Dendritic cell treated with granulocyte-macrophage colony-stimulating factor and Interleukin-4, amounts not matched to agents 40 ng/mL and 50 ng/mL, for 4 days (primary cell): ENCODE measurements around the gene ZNF610.
A peak's percentile ranks its signal among the peaks of the same experiment; 100 is the strongest.
"Not testable (repeated sequence)": the region's sequence is repeated elsewhere in the genome, so short reads cannot be mapped to it uniquely, and the experiment has no call there.

ENCODE experiments used
- H3K27ac Mint-ChIP-seq: one replicate; pipeline ENCODE4 v1.8.0; 2022; ENCODE audit warnings: mild to moderate bottlenecking, mixed read lengths
- H3K27me3 Mint-ChIP-seq: one replicate; pipeline ENCODE4 v1.8.0; 2022; ENCODE audit warnings: mild to moderate bottlenecking, mixed read lengths
- H3K36me3 Mint-ChIP-seq: one replicate; pipeline ENCODE4 v1.8.0; 2022; ENCODE audit warnings: low read depth, mixed read lengths
- H3K4me1 Mint-ChIP-seq: one replicate; pipeline ENCODE4 v1.8.0; 2022; ENCODE audit warnings: low read depth, mixed read lengths
- H3K4me3 Mint-ChIP-seq: one replicate; pipeline ENCODE4 v1.8.0; 2022; ENCODE audit warnings: mild to moderate bottlenecking, moderate library complexity, mixed read lengths
- H3K9me3 Mint-ChIP-seq: one replicate; pipeline ENCODE4 v1.8.0; 2022; ENCODE audit warnings: mixed read lengths
- intact Hi-C: fragments of 100-400 bp; cut with micrococcal nuclease; formaldehyde crosslinking; loops from one replicate; pipeline ENCODE4 v1.15.0; 2022

The ZNF610 gene

GRCh38 chr19:52336117-52336790 lies at the start of gene ZNF610:
ZNF610 (plus strand) TSS chr19:52336243; CDS start chr19:52349173, 12,930 bp downstream.
- Mint-ChIP-seq H3K9me3 (peaks cover 85% of the 10 kb centered on the region), H3K27me3 (peaks cover 6% of the 10 kb centered on the region), H3K4me3 (peak within 1 kb of the TSS; percentile 82), H3K36me3 (peaks cover 26% of the 10 kb centered on the region), H3K4me1 (peaks cover 12% of the 10 kb centered on the region), H3K27ac (peak within 1 kb of the TSS; percentile 86)
- intact Hi-C loops, result no loop called here

GRCh38 chr19:52286256-52286655 lies 49.8 kb upstream of the ZNF610 start:
- Mint-ChIP-seq H3K36me3 (peaks cover 100% of the 10 kb centered on the region), H3K27ac (no peak overlapping the region), H3K9me3 (peaks cover 94% of the 10 kb centered on the region), H3K27me3 (no peaks in the 10 kb centered on the region), H3K4me3 (no peak overlapping the region), H3K4me1 (no peaks in the 10 kb centered on the region)
- intact Hi-C loops, result no loop called here

- H3K27ac Mint-ChIP-seq, result no peak overlapping the region
- peaks cover 69% of the 10 kb centered on the region for H3K36me3 Mint-ChIP-seq
- no peak overlapping the region for H3K4me3 Mint-ChIP-seq
- no peaks in the 10 kb centered on the region for H3K4me1 Mint-ChIP-seq
- no peaks in the 10 kb centered on the region for H3K27me3 Mint-ChIP-seq
- intact Hi-C loops, result no loop called here
- peaks cover 75% of the 10 kb centered on the region for H3K9me3 Mint-ChIP-seq
Observed at GRCh38 chr19:52291781-52292180, 44.3 kb upstream of the ZNF610 start.

GRCh38 chr19:52292946-52293345 lies 43.1 kb upstream of the ZNF610 start:
- H3K4me3 Mint-ChIP-seq, H3K4me1 Mint-ChIP-seq, H3K27ac Mint-ChIP-seq, H3K27me3 Mint-ChIP-seq, intact Hi-C loops: not testable (repeated sequence)
- H3K36me3 Mint-ChIP-seq, result peaks cover 68% of the 10 kb centered on the region
- H3K9me3 Mint-ChIP-seq, result peaks cover 66% of the 10 kb centered on the region

GRCh38 chr19:52296400-52296772 lies 39.7 kb upstream of the ZNF610 start:
- Mint-ChIP-seq H3K27ac (peak overlapping the region; percentile 91), H3K36me3 (peaks cover 66% of the 10 kb centered on the region), H3K4me3 (peak overlapping the region; percentile 79), H3K4me1 (peaks cover 18% of the 10 kb centered on the region), H3K9me3 (peaks cover 69% of the 10 kb centered on the region), H3K27me3 (no peaks in the 10 kb centered on the region)
- intact Hi-C loops, result loop anchor here (2.0 kb wide), 1 partner anchor 28 kb away; the partner anchor contains the start of gene ZNF766

- intact Hi-C loops, result loop anchor here (2.0 kb wide), 1 partner anchor 28 kb away; the partner anchor contains the start of gene ZNF766
- H3K4me1 Mint-ChIP-seq, result peaks cover 18% of the 10 kb centered on the region
- H3K36me3 Mint-ChIP-seq, result peaks cover 66% of the 10 kb centered on the region
- peak within 1 kb of the TSS; percentile 86 for H3K4me3 Mint-ChIP-seq
- H3K9me3 Mint-ChIP-seq, result peaks cover 69% of the 10 kb centered on the region
- H3K27me3 Mint-ChIP-seq, result no peaks in the 10 kb centered on the region
- H3K27ac Mint-ChIP-seq, result peak within 1 kb of the TSS; percentile 91
Observed at GRCh38 chr19:52296773-52297600, 39.1 kb upstream of the ZNF610 start, which contains the start of gene ZNF480. ZNF480 (plus strand) TSS chr19:52297169; CDS start chr19:52300413, 3,244 bp downstream.

GRCh38 chr19:52297601-52298364 lies 38.3 kb upstream of the ZNF610 start:
- peak overlapping the region; percentile 86 for H3K4me3 Mint-ChIP-seq
- peaks cover 69% of the 10 kb centered on the region for H3K9me3 Mint-ChIP-seq
- H3K4me1 Mint-ChIP-seq, result peaks cover 18% of the 10 kb centered on the region
- peaks cover 68% of the 10 kb centered on the region for H3K36me3 Mint-ChIP-seq
- no peaks in the 10 kb centered on the region for H3K27me3 Mint-ChIP-seq
- peak overlapping the region; percentile 91 for H3K27ac Mint-ChIP-seq
- intact Hi-C loops, result loop anchor here (2.0 kb wide), 1 partner anchor 29 kb away; the partner anchor contains the start of gene ZNF766

- intact Hi-C loops, result no loop called here
- Mint-ChIP-seq H3K36me3 (peaks cover 97% of the 10 kb centered on the region), H3K9me3 (peaks cover 98% of the 10 kb centered on the region), H3K4me1 (no peaks in the 10 kb centered on the region), H3K27me3 (no peaks in the 10 kb centered on the region), H3K4me3 (no peak overlapping the region), H3K27ac (no peak overlapping the region)
Observed at GRCh38 chr19:52307275-52307674, 28.8 kb upstream of the ZNF610 start.

- Mint-ChIP-seq H3K36me3 (peaks cover 63% of the 10 kb centered on the region), H3K27me3 (no peaks in the 10 kb centered on the region), H3K9me3 (peaks cover 99% of the 10 kb centered on the region), H3K4me3 (no peak overlapping the region), H3K4me1 (no peaks in the 10 kb centered on the region), H3K27ac (no peak overlapping the region)
- intact Hi-C loops, result no loop called here
Observed at GRCh38 chr19:52322429-52322828, 13.6 kb upstream of the ZNF610 start.

GRCh38 chr19:52331757-52332156 lies 4.3 kb upstream of the ZNF610 start:
- no peak overlapping the region for H3K27ac Mint-ChIP-seq
- H3K4me3 Mint-ChIP-seq, result no peak overlapping the region
- peaks cover 72% of the 10 kb centered on the region for H3K9me3 Mint-ChIP-seq
- intact Hi-C loops, result no loop called here
- H3K27me3 Mint-ChIP-seq, result peaks cover under 1% of the 10 kb centered on the region
- peaks cover 4% of the 10 kb centered on the region for H3K4me1 Mint-ChIP-seq
- H3K36me3 Mint-ChIP-seq, result peaks cover 11% of the 10 kb centered on the region

- Mint-ChIP-seq H3K9me3 (peaks cover 85% of the 10 kb centered on the region), H3K36me3 (peaks cover 26% of the 10 kb centered on the region), H3K4me1 (peaks cover 12% of the 10 kb centered on the region), H3K27me3 (peaks cover 6% of the 10 kb centered on the region), H3K4me3 (peak overlapping the region; percentile 82), H3K27ac (peak overlapping the region; percentile 86)
- intact Hi-C loops, result no loop called here
Observed at GRCh38 chr19:52335768-52336116, 301 bp upstream of the ZNF610 start.

GRCh38 chr19:52336791-52337381 lies 843 bp downstream of the ZNF610 start:
- Mint-ChIP-seq H3K27ac (peak overlapping the region; percentile 86), H3K9me3 (peaks cover 80% of the 10 kb centered on the region), H3K36me3 (peaks cover 26% of the 10 kb centered on the region), H3K4me1 (peaks cover 12% of the 10 kb centered on the region), H3K4me3 (peak overlapping the region; percentile 82), H3K27me3 (peaks cover 6% of the 10 kb centered on the region)
- intact Hi-C loops, result no loop called here

- H3K4me3 Mint-ChIP-seq, intact Hi-C loops, H3K27ac Mint-ChIP-seq, H3K27me3 Mint-ChIP-seq: not testable (repeated sequence)
- Mint-ChIP-seq H3K9me3 (peaks cover 80% of the 10 kb centered on the region), H3K4me1 (peaks cover 12% of the 10 kb centered on the region), H3K36me3 (peaks cover 26% of the 10 kb centered on the region)
Observed at GRCh38 chr19:52339022-52339421, 3.0 kb downstream of the ZNF610 start.
